ENCODE results near the gene PPP3CA. TPM values are rescaled to one million over a fixed set of nuclear protein-coding genes. Genes with fewer than 3 reads are reported as not detected.
"Not testable (repeated sequence)": the region's sequence is repeated elsewhere in the genome, so short reads cannot be mapped to it uniquely, and the experiment has no call there.

PPP3CA gene
- total RNA-seq, 1 donor from 2014 or later, result 22.9 TPM

- intact Hi-C loops (cut with micrococcal nuclease), result no loop called here
These were observed 232.4 kb downstream of the PPP3CA start for GRCh38 chr4:101114936-101115372.

GRCh38 chr4:101104312-101105052, 242.8 kb downstream of the PPP3CA start:
- intact Hi-C loops (cut with micrococcal nuclease), result no loop called here

DNA sequence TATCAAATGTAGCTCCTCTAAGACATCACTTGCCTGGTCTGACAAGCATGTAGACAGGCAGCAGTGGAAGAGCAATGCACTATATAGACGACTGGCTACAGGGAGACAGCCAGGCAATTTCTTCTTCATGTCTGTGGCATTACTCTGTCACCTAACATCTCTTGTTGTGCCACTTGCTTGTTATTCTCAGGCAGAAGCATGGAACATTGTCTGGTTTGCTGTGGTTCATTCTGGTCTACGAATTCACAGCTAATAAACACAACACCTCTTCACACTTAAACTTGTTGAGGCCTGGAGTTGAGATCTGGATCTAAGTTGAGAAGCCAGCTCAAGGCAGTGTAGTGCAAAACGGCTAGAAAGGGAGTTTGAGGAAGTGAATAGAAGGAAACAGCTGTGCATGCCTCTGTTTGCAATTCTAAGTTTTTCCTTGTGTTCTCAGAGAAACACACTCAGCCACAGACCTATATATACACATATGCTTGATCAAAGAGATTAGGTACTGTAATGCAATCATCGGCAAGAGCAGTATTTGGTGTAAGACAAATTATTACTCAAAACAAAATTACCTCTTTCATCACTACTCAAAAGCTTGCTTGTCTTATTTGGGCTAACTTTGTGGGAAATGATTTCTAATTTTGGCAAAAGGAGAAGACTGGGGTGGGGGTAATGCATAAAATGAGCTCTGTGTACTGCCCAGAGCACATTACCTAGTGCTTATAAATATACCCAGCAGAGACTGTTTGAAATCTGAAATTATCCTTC, 243.8 kb downstream of the PPP3CA start:
- intact Hi-C loops (cut with micrococcal nuclease), result loop anchor here (2.0 kb wide), 1 partner anchor 83 kb away; no protein-coding TSS in a partner anchor

DNA sequence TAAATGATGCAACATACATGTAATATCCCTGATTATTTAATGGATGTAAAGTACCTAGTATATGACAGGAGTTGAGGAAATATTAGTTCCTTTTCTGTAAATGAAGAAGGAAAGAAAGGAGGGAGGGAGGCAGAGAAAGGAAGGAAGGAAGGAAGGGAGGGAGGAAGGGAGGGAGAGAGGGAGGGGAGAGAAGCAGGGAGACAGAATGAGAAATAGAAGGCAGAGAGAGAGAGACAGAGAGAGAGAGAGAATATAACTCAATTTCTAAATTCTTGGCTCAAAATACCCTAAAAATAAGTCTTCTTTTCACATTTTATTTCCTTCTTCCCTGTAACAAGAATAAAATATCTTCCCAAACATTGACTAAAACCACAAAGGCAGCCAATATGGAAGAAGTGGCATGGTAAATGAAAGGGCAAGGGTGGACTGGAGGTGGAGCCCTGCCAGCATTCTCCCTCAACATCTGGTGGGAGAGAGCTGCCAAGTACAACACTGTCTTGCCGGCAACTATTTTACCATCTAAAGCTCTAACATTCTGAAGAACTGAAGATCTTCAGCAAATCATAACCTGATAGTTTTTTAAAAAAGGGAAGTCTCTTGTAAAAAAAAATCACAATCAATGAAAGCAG, 245.1 kb downstream of the PPP3CA start:
- intact Hi-C loops (cut with micrococcal nuclease), result loop anchor here (2.0 kb wide), 1 partner anchor 81 kb away; no protein-coding TSS in a partner anchor

GRCh38 chr4:101101072-101101471, 246.3 kb downstream of the PPP3CA start:
- intact Hi-C loops (cut with micrococcal nuclease), result no loop called here

- intact Hi-C loops (cut with micrococcal nuclease), result no loop called here
These were observed 248.5 kb downstream of the PPP3CA start for GRCh38 chr4:101098666-101099400.

GRCh38 chr4:101092609-101093008, 254.7 kb downstream of the PPP3CA start:
- intact Hi-C loops (cut with micrococcal nuclease), result not testable (repeated sequence)

DNA sequence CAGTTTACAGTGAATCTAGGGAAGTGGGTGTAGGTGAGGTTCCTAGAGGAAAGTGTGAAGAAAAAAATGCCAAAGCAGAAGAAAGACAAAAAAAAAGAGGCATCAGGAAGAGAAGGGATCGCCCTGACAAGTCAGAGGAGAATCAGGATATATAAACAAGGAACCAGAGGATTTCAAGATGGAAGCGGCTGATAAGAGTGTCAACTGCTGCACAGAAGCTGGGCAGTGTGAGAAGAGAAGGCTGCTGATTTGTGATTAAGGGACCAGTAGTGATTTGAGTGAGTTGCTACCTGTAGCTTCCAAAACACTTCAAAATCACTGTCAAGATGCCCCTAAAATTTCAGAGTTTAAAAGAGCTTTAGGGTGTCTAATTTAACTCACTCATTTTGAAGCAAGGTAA, 258.2 kb downstream of the PPP3CA start:
- intact Hi-C loops (cut with micrococcal nuclease), result no loop called here

GRCh38 chr4:101086801-101087586, 260.3 kb downstream of the PPP3CA start:
- intact Hi-C loops (cut with micrococcal nuclease), result no loop called here

GRCh38 chr4:101083131-101083530, 264.2 kb downstream of the PPP3CA start:
- intact Hi-C loops (cut with micrococcal nuclease), result no loop called here

DNA sequence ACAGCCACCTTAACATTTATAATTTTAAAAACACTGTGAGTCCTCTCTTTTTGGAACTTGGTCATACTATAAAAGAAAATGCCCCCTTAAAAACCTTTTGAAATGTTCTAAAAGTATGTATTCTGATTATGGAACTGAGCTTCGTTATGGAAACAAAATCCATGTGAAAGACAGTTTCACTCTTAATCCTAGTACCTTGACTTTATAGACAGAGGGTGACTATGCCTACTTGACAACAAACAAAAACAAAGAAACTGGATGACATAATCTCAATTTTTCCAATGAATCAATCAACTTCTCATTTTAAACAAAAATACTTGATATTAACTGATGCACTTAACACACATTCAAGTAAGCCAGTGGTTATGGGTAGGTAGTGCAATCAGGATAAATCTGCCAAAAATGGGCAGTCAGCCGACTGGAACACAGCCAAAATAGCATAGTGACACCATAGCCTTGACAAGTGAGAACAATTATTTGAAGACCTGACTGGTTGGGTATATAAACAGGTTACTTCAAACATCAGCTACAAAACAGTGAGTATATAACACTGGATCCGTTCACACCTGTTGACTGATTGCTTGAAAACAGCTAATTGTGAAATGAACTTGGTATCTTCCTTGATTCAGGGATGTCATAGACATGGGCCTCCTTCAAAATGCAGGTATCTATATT, 265.5 kb downstream of the PPP3CA start:
- intact Hi-C loops (cut with micrococcal nuclease), result no loop called here

- intact Hi-C loops (cut with micrococcal nuclease), result no loop called here
These were observed 266.2 kb downstream of the PPP3CA start for GRCh38 chr4:101081166-101081565.

GRCh38 chr4:101078950-101079349, 268.4 kb downstream of the PPP3CA start:
- intact Hi-C loops (cut with micrococcal nuclease), result no loop called here

- intact Hi-C loops (cut with micrococcal nuclease), result no loop called here
These were observed 271.3 kb downstream of the PPP3CA start for GRCh38 chr4:101076032-101076431.

- intact Hi-C loops (cut with micrococcal nuclease), result no loop called here
These were observed 271.8 kb downstream of the PPP3CA start for GRCh38 chr4:101075536-101075935.

DNA sequence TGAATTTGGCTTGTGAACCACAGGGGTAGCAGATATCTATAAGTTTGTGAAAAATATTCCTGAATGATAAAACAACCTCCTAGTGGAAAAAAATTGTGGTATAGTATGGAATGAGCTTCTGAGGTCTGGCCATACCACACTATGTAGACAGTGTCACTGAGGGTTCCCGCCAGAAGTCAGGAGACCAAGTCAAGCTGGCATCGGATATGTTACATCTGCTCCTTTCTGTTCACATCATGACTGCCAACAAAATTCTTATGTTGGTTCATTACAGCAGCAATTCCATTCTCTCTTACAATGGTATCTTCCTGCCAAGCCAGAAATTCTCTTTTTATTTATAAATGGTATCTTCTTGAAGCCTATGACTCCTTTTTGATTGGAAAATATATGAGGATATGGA, 273.0 kb downstream of the PPP3CA start:
- intact Hi-C loops (cut with micrococcal nuclease), result no loop called here

GRCh38 chr4:101071241-101071640, 276.1 kb downstream of the PPP3CA start:
- intact Hi-C loops (cut with micrococcal nuclease), result no loop called here

DNA sequence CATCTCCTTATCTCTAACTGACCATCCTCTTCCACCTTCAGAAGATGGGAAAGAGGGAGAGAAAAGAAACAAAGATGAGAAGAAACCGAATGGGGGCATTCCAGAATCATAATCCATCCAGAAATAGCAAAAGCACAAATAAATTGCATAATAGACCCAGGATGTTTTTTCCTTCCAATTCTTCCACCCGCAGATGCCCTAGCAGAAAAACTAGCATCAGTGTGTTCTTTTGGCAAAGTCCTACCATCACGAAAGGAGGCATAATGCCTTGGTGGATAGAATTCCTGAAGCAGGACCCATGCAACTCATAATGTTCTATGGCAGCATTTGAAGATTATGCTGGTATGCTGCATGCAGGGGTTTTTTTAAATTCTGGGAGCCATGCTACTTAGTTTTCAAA, 279.2 kb downstream of the PPP3CA start:
- intact Hi-C loops (cut with micrococcal nuclease), result no loop called here

DNA sequence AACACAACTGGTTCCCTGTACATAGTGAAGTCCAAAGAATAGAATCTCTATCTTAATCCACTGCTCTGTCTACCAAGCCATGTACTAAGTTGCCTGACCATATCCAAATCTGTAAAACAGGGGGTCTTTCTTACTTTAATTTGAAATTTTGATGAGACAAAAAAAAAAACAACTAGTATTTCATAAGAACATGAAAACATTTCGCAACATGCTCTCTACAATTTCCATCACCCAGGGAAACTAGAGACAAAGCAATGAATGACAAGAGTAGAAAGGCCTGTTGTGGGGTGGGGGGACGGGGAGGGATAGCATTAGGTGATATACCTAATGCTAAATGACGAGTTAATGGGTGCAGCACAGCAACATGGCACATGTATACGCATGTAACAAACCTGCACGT, 279.9 kb downstream of the PPP3CA start:
- intact Hi-C loops (cut with micrococcal nuclease), result no loop called here

DNA sequence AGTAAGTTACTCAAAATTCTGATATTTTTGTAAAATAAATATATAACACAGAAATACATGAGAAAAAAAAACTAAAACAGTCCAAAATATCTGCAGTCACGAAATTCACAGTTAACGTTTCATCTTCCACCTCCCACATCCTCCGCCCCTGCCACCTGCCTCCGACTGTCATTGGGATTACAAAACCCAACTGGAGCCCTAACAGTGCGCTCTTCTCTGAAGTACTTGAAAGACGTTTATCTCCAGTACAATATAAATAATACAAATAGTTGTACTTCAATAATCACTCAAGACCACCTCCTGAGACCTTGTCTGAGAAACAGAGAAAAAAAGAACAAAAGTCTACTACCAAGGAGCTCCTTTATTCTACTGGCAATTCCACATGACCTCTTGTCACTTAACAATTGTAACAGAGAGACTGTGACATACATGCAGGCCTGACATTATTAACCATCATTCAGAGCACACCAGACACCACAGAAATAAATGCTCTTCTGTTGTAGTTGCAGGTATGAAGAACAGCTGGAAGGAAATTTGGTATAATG, 280.6 kb downstream of the PPP3CA start:
- intact Hi-C loops (cut with micrococcal nuclease), result no loop called here

Data from T-helper 1 cell treated with Interleukin-12 subunit alpha and Interleukin-12 subunit beta and Interleukin-4 antibody, amounts not matched to agents 30 ng/mL and 1 ng/mL, for 36 hours (primary cell).